ENCODE measurements around the gene NOS1AP.

DNA sequence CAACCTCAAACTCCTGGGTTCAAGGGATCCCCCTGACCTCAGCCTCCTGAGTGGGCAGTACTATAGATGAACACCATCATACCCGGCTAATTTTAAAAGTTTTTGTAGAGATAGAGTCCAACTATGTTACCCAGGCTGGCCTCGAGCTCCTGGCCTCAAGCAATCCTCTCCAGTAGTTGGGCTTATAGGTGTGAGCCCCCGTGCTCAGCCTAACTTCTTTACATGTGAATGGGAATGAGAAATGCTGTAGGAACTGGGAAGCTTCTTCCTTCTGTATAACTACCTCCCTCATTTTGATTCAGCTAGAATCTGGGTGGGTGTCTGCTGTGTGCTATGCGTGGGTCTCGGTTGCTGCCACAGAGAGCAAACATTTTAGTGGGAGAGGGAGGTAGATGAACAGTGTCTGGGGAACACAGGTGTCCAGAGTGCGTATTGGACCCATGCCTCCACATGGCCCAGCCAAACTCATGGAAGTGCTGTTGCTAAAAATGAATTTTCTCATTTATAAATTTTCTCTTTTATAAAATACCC is 150.6 kb downstream of the NOS1AP start:
- TF ChIP-seq POLR2A (IDR thresholded peaks at IDR 0.05), result no peak
- TF ChIP-seq, protein P1, sequence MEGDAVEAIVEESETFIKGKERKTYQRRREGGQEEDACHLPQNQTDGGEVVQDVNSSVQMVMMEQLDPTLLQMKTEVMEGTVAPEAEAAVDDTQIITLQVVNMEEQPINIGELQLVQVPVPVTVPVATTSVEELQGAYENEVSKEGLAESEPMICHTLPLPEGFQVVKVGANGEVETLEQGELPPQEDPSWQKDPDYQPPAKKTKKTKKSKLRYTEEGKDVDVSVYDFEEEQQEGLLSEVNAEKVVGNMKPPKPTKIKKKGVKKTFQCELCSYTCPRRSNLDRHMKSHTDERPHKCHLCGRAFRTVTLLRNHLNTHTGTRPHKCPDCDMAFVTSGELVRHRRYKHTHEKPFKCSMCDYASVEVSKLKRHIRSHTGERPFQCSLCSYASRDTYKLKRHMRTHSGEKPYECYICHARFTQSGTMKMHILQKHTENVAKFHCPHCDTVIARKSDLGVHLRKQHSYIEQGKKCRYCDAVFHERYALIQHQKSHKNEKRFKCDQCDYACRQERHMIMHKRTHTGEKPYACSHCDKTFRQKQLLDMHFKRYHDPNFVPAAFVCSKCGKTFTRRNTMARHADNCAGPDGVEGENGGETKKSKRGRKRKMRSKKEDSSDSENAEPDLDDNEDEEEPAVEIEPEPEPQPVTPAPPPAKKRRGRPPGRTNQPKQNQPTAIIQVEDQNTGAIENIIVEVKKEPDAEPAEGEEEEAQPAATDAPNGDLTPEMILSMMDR (IDR thresholded peaks at IDR 0.05), result no peak

Data from lower leg skin (tissue), 3 donors.